SK-N-SH treated with all-trans-retinoic acid at 6 μM for 48 hours (cell line): ENCODE measurements around the gene NBAS.

Experiments used
- ATAC-seq: fragments of 200-7000 bp; cut with Tn5 transposase; 3 replicates; pipeline ENCODE4 v1.9.1; 2020; ENCODE audit warnings: mild to moderate bottlenecking, moderate library complexity
- ARNTL ChIP-seq: fragments of 450-650 bp; formaldehyde crosslinking; IDR thresholded peaks from 2 replicates; pipeline ENCODE4 v1.5.0; 2020; ENCODE audit warnings: low read depth, mild to moderate bottlenecking, moderate library complexity, borderline replicate concordance
- BACH2 ChIP-seq: fragments of 250-450 bp; sonication (Bioruptor Pico); IDR thresholded peaks from 2 replicates; pipeline ENCODE4 v1.9.0; 2021; ENCODE audit warnings: mild to moderate bottlenecking, borderline replicate concordance
- CSDC2 ChIP-seq: fragments of 250-450 bp; sonication (Bioruptor Pico); IDR thresholded peaks from 2 replicates; pipeline ENCODE4 v1.5.0; 2020; ENCODE audit warnings: mild to moderate bottlenecking, moderate library complexity
- ESRRG ChIP-seq: fragments of 250-450 bp; sonication (Bioruptor Pico); IDR thresholded peaks from 2 replicates; pipeline ENCODE4 v1.6.1; 2021; ENCODE audit warnings: mild to moderate bottlenecking
- GLIS3 ChIP-seq: fragments of 250-450 bp; sonication (Bioruptor Pico); IDR thresholded peaks from 2 replicates; pipeline ENCODE4 v1.5.0; 2020; ENCODE audit warnings: mild to moderate bottlenecking, moderate library complexity
- ISL1 ChIP-seq: fragments of 250-450 bp; sonication (Bioruptor Pico); IDR thresholded peaks from 2 replicates; pipeline ENCODE4 v2.1.2; 2022; ENCODE audit warnings: mild to moderate bottlenecking, moderate library complexity
- PPARA ChIP-seq: fragments of 250-450 bp; sonication (Bioruptor Pico); IDR thresholded peaks from 2 replicates; pipeline ENCODE4 v1.5.0; 2020; ENCODE audit warnings: mild to moderate bottlenecking, borderline replicate concordance
- RARB ChIP-seq: fragments of 250-450 bp; sonication (Bioruptor Pico); IDR thresholded peaks from 2 replicates; pipeline ENCODE4 v1.8.0; 2021; ENCODE audit warnings: mild to moderate bottlenecking, moderate library complexity
- TCF4 ChIP-seq: fragments of 250-450 bp; sonication (Bioruptor Pico); IDR thresholded peaks from 2 replicates; pipeline ENCODE4 v1.8.0; 2021; ENCODE audit warnings: mild to moderate bottlenecking, moderate library complexity, borderline replicate concordance
- TOX ChIP-seq: fragments of 250-450 bp; sonication (Bioruptor Pico); IDR thresholded peaks from 2 replicates; pipeline ENCODE4 v1.8.0; 2021; ENCODE audit warnings: mild to moderate bottlenecking, moderate library complexity, borderline replicate concordance
- ZC3H10 ChIP-seq: fragments of 250-450 bp; sonication (Bioruptor Pico); IDR thresholded peaks from 2 replicates; pipeline ENCODE4 v1.5.1; 2021; ENCODE audit warnings: mild to moderate bottlenecking, moderate library complexity
- ZFP3 ChIP-seq: fragments of 250-450 bp; sonication (Bioruptor Pico); IDR thresholded peaks from 2 replicates; pipeline ENCODE4 v1.5.0; 2020; ENCODE audit warnings: mild to moderate bottlenecking, moderate library complexity
- ZFP30 ChIP-seq: fragments of 450-650 bp; formaldehyde crosslinking; IDR thresholded peaks from 2 replicates; pipeline ENCODE4 v1.5.0; 2022; ENCODE audit warnings: mild to moderate bottlenecking, moderate library complexity
- ZNF565 ChIP-seq: fragments of 450-650 bp; formaldehyde crosslinking; conservative IDR thresholded peaks from 2 replicates; pipeline ENCODE4 v1.5.0; 2020; ENCODE audit warnings: low read depth, mild to moderate bottlenecking, moderate library complexity
- ZNF8 ChIP-seq: fragments of 450-650 bp; formaldehyde crosslinking; IDR thresholded peaks from 2 replicates; pipeline ENCODE4 v1.5.0; 2020; ENCODE audit warnings: mild to moderate bottlenecking, moderate library complexity
- TF ChIP-seq, protein P1 (sequence below): fragments of 250-450 bp; sonication (Bioruptor Pico); IDR thresholded peaks from 2 replicates; pipeline ENCODE4 v1.5.0; 2020; ENCODE audit warnings: mild to moderate bottlenecking, moderate library complexity
- TF ChIP-seq, protein P2 (sequence below): fragments of 250-450 bp; sonication (Bioruptor Pico); IDR thresholded peaks from 2 replicates; pipeline ENCODE4 v1.8.0; 2020; ENCODE audit warnings: mild to moderate bottlenecking, moderate library complexity, borderline replicate concordance
- TF ChIP-seq, protein P3 (sequence below): fragments of 250-450 bp; sonication (Bioruptor Pico); IDR thresholded peaks from 2 replicates; pipeline ENCODE4 v1.5.1; 2020; ENCODE audit warnings: low read depth, mild to moderate bottlenecking, moderate library complexity
- TF ChIP-seq, protein P4 (sequence below): fragments of 250-450 bp; sonication (Bioruptor Pico); IDR thresholded peaks from 2 replicates; pipeline ENCODE4 v1.8.0; 2021; ENCODE audit warnings: low read depth, mild to moderate bottlenecking, moderate library complexity, borderline replicate concordance
- TF ChIP-seq, protein P5 (sequence below): fragments of 250-450 bp; sonication (Bioruptor Pico); IDR thresholded peaks from 2 replicates; pipeline ENCODE4 v1.5.1; 2021; ENCODE audit warnings: mild to moderate bottlenecking, moderate library complexity

Gene NBAS

DNA sequence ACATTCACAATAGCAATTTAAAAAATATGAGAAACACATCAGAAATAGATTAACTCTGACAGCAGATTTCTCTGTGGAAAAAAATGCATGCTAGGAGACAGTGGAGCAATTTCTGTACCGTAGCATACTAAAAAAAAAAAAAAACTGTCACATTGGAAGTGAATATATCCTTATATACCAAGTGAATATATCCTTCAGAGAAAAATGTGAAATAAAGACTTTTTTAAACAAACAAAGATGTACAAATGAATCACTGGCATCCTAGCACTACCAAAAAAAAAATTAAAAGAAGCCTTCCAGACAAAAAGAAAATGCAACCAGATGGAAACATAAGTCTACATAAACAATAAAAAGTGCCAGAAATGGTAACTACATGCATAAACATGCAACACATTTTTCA lies 169.4 kb downstream of the NBAS start:
- TF ChIP-seq TCF4 (CRISPR knock-in tag) (no peak), GLIS3 (no peak), PPARA (CRISPR knock-in tag) (no peak)
- TF ChIP-seq, protein P1, sequence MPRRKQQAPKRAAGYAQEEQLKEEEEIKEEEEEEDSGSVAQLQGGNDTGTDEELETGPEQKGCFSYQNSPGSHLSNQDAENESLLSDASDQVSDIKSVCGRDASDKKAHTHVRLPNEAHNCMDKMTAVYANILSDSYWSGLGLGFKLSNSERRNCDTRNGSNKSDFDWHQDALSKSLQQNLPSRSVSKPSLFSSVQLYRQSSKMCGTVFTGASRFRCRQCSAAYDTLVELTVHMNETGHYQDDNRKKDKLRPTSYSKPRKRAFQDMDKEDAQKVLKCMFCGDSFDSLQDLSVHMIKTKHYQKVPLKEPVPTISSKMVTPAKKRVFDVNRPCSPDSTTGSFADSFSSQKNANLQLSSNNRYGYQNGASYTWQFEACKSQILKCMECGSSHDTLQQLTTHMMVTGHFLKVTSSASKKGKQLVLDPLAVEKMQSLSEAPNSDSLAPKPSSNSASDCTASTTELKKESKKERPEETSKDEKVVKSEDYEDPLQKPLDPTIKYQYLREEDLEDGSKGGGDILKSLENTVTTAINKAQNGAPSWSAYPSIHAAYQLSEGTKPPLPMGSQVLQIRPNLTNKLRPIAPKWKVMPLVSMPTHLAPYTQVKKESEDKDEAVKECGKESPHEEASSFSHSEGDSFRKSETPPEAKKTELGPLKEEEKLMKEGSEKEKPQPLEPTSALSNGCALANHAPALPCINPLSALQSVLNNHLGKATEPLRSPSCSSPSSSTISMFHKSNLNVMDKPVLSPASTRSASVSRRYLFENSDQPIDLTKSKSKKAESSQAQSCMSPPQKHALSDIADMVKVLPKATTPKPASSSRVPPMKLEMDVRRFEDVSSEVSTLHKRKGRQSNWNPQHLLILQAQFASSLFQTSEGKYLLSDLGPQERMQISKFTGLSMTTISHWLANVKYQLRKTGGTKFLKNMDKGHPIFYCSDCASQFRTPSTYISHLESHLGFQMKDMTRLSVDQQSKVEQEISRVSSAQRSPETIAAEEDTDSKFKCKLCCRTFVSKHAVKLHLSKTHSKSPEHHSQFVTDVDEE (CRISPR knock-in tag), result no peak
- TF ChIP-seq, protein P2, sequence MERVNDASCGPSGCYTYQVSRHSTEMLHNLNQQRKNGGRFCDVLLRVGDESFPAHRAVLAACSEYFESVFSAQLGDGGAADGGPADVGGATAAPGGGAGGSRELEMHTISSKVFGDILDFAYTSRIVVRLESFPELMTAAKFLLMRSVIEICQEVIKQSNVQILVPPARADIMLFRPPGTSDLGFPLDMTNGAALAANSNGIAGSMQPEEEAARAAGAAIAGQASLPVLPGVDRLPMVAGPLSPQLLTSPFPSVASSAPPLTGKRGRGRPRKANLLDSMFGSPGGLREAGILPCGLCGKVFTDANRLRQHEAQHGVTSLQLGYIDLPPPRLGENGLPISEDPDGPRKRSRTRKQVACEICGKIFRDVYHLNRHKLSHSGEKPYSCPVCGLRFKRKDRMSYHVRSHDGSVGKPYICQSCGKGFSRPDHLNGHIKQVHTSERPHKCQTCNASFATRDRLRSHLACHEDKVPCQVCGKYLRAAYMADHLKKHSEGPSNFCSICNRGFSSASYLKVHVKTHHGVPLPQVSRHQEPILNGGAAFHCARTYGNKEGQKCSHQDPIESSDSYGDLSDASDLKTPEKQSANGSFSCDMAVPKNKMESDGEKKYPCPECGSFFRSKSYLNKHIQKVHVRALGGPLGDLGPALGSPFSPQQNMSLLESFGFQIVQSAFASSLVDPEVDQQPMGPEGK (CRISPR knock-in tag), result no peak
- no peak for ATAC-seq

DNA sequence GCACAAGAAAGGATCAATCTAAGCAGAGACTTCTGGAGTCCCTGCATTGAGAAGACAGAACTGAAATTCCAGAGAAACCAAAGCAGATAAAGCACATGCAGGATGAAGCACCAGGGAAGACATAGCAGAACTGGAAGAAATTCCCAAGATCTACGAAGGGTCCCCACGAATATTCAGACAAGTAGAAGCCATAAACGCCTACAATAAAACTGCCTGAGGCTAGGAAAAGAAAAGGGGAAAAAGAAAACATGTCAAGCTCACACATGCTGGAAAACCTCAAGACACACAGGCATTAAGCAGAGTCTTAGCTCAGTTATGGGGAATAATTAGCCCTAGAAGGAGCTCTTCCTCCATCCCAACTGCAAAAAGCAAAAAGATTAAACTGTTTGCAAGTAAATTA lies 171.2 kb downstream of the NBAS start:
- TF ChIP-seq TOX (CRISPR knock-in tag) (no peak), TCF4 (CRISPR knock-in tag) (no peak), CSDC2 (no peak), BACH2 (CRISPR knock-in tag) (no peak), ESRRG (CRISPR knock-in tag) (no peak), ARNTL (CRISPR knock-in tag) (no peak), ZFP30 (CRISPR knock-in tag) (no peak), GLIS3 (no peak), ZC3H10 (no peak), ISL1 (no peak), RARB (CRISPR knock-in tag) (no peak), ZFP3 (CRISPR knock-in tag) (no peak), ZNF8 (CRISPR knock-in tag) (no peak), ZNF565 (CRISPR knock-in tag) (no peak)
- TF ChIP-seq, protein P3, sequence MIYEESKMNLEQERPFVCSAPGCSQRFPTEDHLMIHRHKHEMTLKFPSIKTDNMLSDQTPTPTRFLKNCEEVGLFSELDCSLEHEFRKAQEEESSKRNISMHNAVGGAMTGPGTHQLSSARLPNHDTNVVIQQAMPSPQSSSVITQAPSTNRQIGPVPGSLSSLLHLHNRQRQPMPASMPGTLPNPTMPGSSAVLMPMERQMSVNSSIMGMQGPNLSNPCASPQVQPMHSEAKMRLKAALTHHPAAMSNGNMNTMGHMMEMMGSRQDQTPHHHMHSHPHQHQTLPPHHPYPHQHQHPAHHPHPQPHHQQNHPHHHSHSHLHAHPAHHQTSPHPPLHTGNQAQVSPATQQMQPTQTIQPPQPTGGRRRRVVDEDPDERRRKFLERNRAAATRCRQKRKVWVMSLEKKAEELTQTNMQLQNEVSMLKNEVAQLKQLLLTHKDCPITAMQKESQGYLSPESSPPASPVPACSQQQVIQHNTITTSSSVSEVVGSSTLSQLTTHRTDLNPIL (CRISPR knock-in tag), result no peak
- TF ChIP-seq, protein P4, sequence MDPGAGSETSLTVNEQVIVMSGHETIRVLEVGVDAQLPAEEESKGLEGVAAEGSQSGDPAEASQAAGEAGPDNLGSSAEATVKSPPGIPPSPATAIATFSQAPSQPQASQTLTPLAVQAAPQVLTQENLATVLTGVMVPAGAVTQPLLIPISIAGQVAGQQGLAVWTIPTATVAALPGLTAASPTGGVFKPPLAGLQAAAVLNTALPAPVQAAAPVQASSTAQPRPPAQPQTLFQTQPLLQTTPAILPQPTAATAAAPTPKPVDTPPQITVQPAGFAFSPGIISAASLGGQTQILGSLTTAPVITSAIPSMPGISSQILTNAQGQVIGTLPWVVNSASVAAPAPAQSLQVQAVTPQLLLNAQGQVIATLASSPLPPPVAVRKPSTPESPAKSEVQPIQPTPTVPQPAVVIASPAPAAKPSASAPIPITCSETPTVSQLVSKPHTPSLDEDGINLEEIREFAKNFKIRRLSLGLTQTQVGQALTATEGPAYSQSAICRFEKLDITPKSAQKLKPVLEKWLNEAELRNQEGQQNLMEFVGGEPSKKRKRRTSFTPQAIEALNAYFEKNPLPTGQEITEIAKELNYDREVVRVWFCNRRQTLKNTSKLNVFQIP (CRISPR knock-in tag), result no peak
- TF ChIP-seq, protein P5, sequence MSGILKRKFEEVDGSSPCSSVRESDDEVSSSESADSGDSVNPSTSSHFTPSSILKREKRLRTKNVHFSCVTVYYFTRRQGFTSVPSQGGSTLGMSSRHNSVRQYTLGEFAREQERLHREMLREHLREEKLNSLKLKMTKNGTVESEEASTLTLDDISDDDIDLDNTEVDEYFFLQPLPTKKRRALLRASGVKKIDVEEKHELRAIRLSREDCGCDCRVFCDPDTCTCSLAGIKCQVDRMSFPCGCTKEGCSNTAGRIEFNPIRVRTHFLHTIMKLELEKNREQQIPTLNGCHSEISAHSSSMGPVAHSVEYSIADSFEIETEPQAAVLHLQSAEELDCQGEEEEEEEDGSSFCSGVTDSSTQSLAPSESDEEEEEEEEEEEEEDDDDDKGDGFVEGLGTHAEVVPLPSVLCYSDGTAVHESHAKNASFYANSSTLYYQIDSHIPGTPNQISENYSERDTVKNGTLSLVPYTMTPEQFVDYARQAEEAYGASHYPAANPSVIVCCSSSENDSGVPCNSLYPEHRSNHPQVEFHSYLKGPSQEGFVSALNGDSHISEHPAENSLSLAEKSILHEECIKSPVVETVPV (CRISPR knock-in tag), result no peak
- TF ChIP-seq, protein P1 (CRISPR knock-in tag), result no peak
- TF ChIP-seq, protein P2 (CRISPR knock-in tag), result no peak
- no peak for ATAC-seq
